ENCODE results near the gene PRELP.
"Not testable (repeated sequence)": the region's sequence is repeated elsewhere in the genome, so short reads cannot be mapped to it uniquely, and the experiment has no call there.

Gene PRELP

GRCh38 chr1:203512517-203512847, 36.9 kb downstream of the PRELP start:
- no peak for DNase-seq (ENCODE audit: extremely low read depth, low read depth)

GRCh38 chr1:203512848-203513584, 37.4 kb downstream of the PRELP start:
- TF ChIP-seq CTCF (IDR thresholded peaks at IDR 0.05; ENCODE audit: low read depth, low read length), result no peak
- DNase-seq (ENCODE audit: extremely low read depth, low read depth), result peak; percentile 73

More at GRCh38 chr1:203512517-203512847, 36.9 kb downstream of the PRELP start:
- no peak for TF ChIP-seq CTCF (IDR thresholded peaks at IDR 0.05; ENCODE audit: low read depth, low read length)

- DNase-seq (ENCODE audit: extremely low read depth, low read depth), result no peak
Measured at GRCh38 chr1:203513585-203514031, 38.0 kb downstream of the PRELP start.

GRCh38 chr1:203516184-203516583, 40.6 kb downstream of the PRELP start:
- DNase-seq (ENCODE audit: extremely low read depth, low read depth), result no peak
- no peak for TF ChIP-seq CTCF (IDR thresholded peaks at IDR 0.05; ENCODE audit: low read depth, low read length)

More at GRCh38 chr1:203513585-203514031, 38.0 kb downstream of the PRELP start:
- no peak for TF ChIP-seq CTCF (IDR thresholded peaks at IDR 0.05; ENCODE audit: low read depth, low read length)

GRCh38 chr1:203516906-203517305, 41.3 kb downstream of the PRELP start:
- TF ChIP-seq CTCF (IDR thresholded peaks at IDR 0.05; ENCODE audit: low read depth, low read length), result no peak
- no peak for DNase-seq (ENCODE audit: extremely low read depth, low read depth)

- TF ChIP-seq CTCF (IDR thresholded peaks at IDR 0.05; ENCODE audit: low read depth, low read length), result no peak
- no peak for DNase-seq (ENCODE audit: extremely low read depth, low read depth)
Measured at GRCh38 chr1:203517426-203518110, 42.0 kb downstream of the PRELP start.

- not testable (repeated sequence) for DNase-seq (ENCODE audit: extremely low read depth, low read depth)
Measured at GRCh38 chr1:203518139-203518538, 42.5 kb downstream of the PRELP start.
